Measurements from ENCODE around the gene PUM1.
"Not testable (repeated sequence)": the region's sequence is repeated elsewhere in the genome, so short reads cannot be mapped to it uniquely, and the experiment has no call there.

The PUM1 gene

GRCh38 chr1:31062867-31063380, 2.6 kb downstream of the PUM1 start:
- DNase-seq = no peak

- DNase-seq = not testable (repeated sequence)
Observed at GRCh38 chr1:31062162-31062866, 3.2 kb downstream of the PUM1 start.

DNA sequence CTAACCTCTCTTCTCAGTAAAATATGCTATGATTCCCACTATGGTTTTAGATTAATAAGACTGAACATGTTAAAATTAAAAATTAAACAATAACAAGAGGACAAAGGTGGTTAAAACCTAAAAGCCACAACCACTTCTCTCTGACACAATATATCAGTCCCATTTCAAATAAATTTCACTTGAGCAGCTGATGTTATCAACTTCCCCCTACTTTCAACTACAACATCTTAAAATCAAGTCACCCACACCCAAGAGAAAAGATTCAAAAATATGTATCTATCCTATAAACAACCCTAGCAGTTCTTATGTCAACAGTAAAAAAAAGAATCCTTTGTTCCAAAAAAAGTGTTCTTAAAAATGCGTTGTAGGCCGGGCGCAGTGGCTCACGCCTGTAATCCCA, 7.5 kb downstream of the PUM1 start:
- no peak for DNase-seq

- no peak for DNase-seq
Observed at GRCh38 chr1:31055953-31056352, 9.6 kb downstream of the PUM1 start.

DNA sequence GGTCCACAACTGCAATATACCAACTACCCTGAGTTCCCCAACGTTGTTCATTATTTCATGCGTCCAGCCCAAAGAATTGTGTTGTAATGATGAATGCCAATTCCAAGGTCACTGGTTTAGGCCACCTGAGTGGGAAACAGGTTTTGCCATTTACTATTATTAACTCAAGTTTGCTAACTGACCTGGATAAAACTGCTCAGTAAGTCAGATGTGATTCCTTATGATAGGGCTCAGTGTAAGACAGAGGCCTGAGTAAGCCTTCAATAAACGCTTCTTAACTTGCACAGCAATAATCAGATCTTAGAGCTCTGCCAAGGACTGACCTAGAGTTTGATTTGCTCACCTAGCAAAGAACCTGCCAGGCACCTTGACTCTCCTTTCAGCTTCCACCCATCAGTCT, 10.0 kb downstream of the PUM1 start:
- no peak for DNase-seq

DNA sequence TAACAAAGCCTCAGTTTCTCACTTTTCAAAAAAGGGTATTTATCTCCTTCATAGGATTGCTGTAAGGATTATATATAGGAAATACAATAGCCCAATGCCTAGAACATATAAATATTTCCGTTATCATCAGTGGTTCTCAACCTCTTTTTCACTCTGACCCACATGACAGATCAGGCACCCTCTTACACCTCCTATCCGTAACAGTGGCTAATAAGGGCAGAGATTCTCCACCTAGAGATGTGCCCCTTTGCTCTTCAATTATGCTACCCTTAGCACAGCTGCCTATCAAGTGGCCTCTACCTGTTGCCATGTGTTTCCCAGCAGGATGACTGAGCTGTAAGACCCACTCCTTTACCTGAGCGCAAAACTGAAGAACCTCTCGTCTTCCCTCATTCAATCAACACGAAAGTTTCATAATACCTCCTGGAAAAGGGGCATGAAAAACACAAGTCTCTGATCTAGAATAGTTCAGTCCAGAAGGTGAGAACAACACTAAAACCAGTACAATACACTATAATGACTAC, 10.5 kb downstream of the PUM1 start:
- DNase-seq = no peak

- DNase-seq = no peak
Observed at GRCh38 chr1:31054349-31054748, 11.2 kb downstream of the PUM1 start.

DNA sequence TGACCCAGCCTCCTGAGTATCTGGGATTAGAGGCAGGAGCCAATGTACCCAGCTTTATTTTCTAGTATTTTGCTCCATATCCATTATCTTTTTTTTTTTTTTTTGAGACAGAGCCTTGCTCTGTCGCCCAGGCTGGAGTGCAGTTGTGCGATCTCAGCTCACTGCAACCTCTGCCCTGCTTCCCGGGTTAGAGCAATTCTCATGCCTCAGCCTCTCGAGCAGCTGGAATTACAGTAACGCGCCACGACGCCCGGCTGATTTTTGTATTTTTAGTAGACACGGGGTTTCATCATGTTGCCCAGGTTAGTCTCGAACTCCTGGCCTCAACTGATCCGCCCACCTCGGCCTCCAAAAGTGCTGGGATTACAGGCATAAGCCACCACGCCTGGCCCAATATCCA, 12.9 kb downstream of the PUM1 start:
- not testable (repeated sequence) for DNase-seq

GRCh38 chr1:31051611-31052010, 13.9 kb downstream of the PUM1 start:
- no peak for DNase-seq

GRCh38 chr1:31047507-31047906, 18.0 kb downstream of the PUM1 start:
- DNase-seq = not testable (repeated sequence)

DNA sequence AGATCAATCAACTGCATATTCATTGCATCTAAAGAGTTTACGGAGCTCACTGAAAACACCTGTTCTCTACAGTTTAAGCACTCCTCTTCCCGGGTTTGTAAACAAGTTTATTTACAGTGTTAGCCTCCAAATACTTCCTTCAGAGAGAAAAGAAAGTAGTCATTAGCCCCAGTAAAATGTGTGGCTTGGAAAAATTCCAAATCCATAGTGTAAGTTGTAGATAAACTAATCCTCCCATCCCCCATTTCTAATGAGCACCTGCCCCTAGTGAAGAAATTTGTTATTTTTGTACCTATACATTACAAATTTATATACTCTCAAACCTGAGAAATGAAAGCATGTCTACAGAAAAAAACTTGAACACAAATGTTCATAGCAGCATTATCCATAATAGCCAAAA, 21.9 kb downstream of the PUM1 start:
- DNase-seq = no peak

DNA sequence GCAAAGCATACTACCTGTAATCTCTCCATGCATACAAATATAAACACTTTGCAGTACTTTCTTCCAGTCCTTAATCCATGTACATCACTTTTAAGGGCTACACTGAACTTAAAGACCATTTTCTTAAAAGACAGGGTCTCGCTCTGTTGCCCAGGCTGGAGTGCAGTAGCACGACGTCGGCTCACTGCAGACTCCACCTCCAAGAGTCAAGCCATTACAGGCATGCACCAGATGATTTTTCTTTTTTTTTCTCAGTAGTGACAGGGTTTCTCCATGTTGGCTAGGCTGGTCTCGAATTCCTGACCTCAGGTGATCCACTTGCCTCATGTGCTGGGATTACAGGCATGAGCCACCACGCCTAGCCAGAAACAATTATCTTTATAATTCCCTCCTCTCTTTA, 22.9 kb downstream of the PUM1 start:
- no peak for DNase-seq

GRCh38 chr1:31041529-31041928, 24.0 kb downstream of the PUM1 start:
- no peak for DNase-seq

DNA sequence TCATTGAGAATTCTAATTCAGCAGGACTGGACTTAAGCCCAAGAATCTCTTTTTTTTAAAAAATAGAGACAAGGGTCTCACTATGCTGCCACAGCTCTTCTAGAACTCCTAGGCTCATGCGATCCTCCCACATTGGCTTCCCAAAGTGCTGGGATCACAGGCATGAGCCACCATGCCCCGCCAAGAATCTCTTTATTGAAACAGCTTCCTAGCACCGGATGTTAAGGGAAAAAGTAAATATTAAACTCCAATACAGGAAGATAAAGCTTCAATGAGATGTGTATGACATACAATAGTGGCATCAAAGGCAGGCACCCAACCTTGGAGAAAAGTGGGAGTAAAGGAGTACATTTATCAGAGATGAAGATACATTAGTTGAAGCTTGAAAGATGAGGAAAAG, 25.5 kb downstream of the PUM1 start:
- no peak for DNase-seq

DNA sequence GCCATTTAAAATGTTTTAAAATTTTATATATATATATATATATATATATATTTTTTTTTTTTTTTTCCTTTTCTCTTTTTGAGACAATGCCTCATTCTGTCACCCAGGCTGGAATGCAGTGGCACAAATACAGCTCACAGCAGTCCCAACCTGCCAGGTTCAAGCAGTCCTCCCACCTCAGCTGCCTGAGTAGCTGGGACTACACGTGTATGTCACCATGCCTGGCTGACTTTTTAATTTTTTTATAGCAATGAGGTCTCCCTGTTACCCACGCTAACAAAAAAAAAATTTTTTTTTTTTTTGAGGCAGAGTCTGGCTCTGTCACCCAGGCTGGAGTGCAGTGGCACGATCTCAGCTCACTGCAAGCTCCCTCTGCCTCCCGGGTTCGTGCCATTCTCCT, 26.6 kb downstream of the PUM1 start:
- DNase-seq = not testable (repeated sequence)

- DNase-seq = no peak
Observed at GRCh38 chr1:31038360-31038759, 27.2 kb downstream of the PUM1 start.

DNA sequence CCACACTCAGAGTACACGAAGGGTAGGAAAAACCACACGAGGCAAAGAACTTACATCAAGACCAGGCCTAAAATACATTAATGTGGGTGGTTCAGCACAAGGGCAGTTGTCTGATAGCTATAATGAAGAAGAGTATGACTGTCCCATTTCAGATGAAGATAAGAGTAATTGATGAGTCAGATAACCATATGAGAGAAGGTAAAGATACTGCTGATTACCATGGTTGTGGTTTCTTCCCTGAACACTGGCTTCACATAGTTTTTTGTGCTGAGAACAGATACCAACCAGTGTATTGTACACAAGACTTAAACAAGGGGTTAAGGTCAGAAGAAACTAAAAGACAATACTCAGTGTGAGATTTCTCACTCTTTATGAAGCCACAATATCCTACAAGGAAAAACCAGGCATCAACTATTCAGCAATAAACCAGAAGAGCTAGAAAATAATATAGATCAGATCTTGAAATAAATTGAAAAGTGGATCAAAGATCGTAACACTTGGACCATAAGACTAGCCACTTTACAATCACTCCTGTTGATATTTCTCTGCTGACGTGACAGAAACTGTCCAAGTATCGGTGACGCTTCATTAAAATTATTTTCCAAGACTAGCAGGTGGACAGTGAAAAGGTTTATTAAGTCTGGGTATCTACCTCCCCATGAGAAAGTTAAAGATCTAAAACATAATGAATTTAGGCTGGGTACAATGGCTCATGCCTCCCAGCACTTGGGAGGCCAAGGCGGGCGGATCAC, 28.6 kb downstream of the PUM1 start:
- DNase-seq = no peak

- no peak for DNase-seq
Observed at GRCh38 chr1:31033598-31033997, 31.9 kb downstream of the PUM1 start.

GRCh38 chr1:31032266-31032665, 33.3 kb downstream of the PUM1 start:
- no peak for DNase-seq

GRCh38 chr1:31031330-31032143, 34.0 kb downstream of the PUM1 start:
- no peak for DNase-seq

- DNase-seq = no peak
Observed at GRCh38 chr1:31029026-31029425, 36.5 kb downstream of the PUM1 start.

- DNase-seq = no peak
Observed at GRCh38 chr1:31027693-31028526, 37.6 kb downstream of the PUM1 start.
